Measurements from ENCODE around the gene KNTC1. TPM values are rescaled to one million over a fixed set of nuclear protein-coding genes. Genes with fewer than 3 reads are reported as not detected.
A peak's percentile ranks its signal among the peaks of the same experiment; 100 is the strongest.

KNTC1 gene
- total and polyA plus RNA-seq, 2 of the 13 experiments (the other 11 are each of a cell fraction or from before 2014, with no cell fraction given) = 45.1 to 57.6 TPM

- peak overlapping the region; percentile 91 for H3K4me2 ChIP-seq (ENCODE audit: low read depth, low read length)
- intact Hi-C loops (cut with micrococcal nuclease; ENCODE audit: unreplicated experiment) = loop anchor here (10.0 kb wide), 1 partner anchor 231 kb away; the partner anchor contains the start of gene DENR
- H3K4me3 ChIP-seq (replicated peaks in 1 of 3; ENCODE audit: insufficient read depth in 1 of 3, low read depth in 2 of 3, low read length in 3 of 3) = peak overlapping the region; percentile 53 to 95 (median 68)
- H3K79me2 ChIP-seq (ENCODE audit: insufficient read depth, low read length) = peaks cover 92% of the 10 kb centered on the region
- peak overlapping the region; percentile 74 for H3K9ac ChIP-seq (ENCODE audit: insufficient read depth, low read depth, low read length)
- DNase-seq (ENCODE audit: low spot score) (no peak), ATAC-seq (no peak), FAIRE-seq (no peak)
- in situ Hi-C loops (cut with HindIII; ENCODE audit: extremely low pct_ligation_motif_present, low pct_unique_long_range_greater_than_20kb) = no loop called here
- no peaks in the 10 kb centered on the region; a peak in 1 of 5 replicates for H3K27me3 ChIP-seq (ENCODE audit: control insufficient read depth in 1 of 2, insufficient read depth in 2 of 2, low read length in 2 of 2)
- ChIA-PET POLR2A (interaction anchor here (1.0 to 2.5 kb wide), 3 partner anchors 9 to 23 kb away, joined by 3 to 16 read pairs (median 5); partner anchors contain the start of gene ZCCHC8), CTCF (ENCODE audit: low intra/inter-chr PET ratio, low total read pairs) (no interaction called here)
- BruUV-seq (replicated peaks) = no TSS peak
- H3K4me1 ChIP-seq (ENCODE audit: insufficient read depth, low read length) = peaks cover 44% of the 10 kb centered on the region
- H4K20me1 ChIP-seq (ENCODE audit: insufficient read depth, low read length) = peaks cover 56% of the 10 kb centered on the region
- H3K36me3 ChIP-seq (replicated peaks in 1 of 2; ENCODE audit: control insufficient read depth in 1 of 2, insufficient read depth in 2 of 2, low read length in 2 of 2) = peaks cover 5 to 35% of the 10 kb centered on the region in 2 experiments
- TF ChIP-seq RBFOX2 (IDR thresholded peaks at IDR 0.05; ENCODE audit: low read depth, low read length) = peak; percentile 57; the same call in 1 of the 2 replicates
- no peak for TF ChIP-seq ZNF543 (CRISPR knock-in tag; IDR thresholded peaks at IDR 0.05)
- no peak for TF ChIP-seq TBP (CRISPR knock-in tag; IDR thresholded peaks at IDR 0.05)
- H2AFZ ChIP-seq (ENCODE audit: low read length) = no peak overlapping the region
- peak overlapping the region; percentile 28 for H3K27ac ChIP-seq (ENCODE audit: extremely low read length, insufficient read depth, low read length)
- H3K9me3 ChIP-seq (ENCODE audit: low read length) = no peaks in the 10 kb centered on the region
- 8% methylated on average over 8 of the region's 8 CpGs for WGBS (ENCODE audit: low lambda C conversion rate)
Observed at GRCh38 chr12:122523846-122524718, 3.0 kb upstream of the KNTC1 start.

GRCh38 chr12:122527478-122527944 is 462 bp downstream of the KNTC1 start:
- under 1% methylated on average over 21 of the region's 21 CpGs for WGBS (ENCODE audit: low lambda C conversion rate)
- peak overlapping the region; percentile 73 for H2AFZ ChIP-seq (ENCODE audit: low read length)
- DNase-seq (ENCODE audit: low spot score) = no peak
- peak; percentile 14; the same call in 1 of the 2 replicates for TF ChIP-seq NKX3-1 (CRISPR knock-in tag; IDR thresholded peaks at IDR 0.05)
- 0 out of 2 replicates have a peak, but pooled peaks have one; percentile 3 for TF ChIP-seq ZBTB34 (CRISPR knock-in tag; IDR thresholded peaks at IDR 0.05)
- 0 out of 2 replicates have a peak, but pooled peaks have one; percentile 16 for TF ChIP-seq ZNF251 (CRISPR knock-in tag; IDR thresholded peaks at IDR 0.05)
- TF ChIP-seq HNF4A (CRISPR knock-in tag; IDR thresholded peaks at IDR 0.05) = no peak
- TF ChIP-seq ZNF354B (CRISPR knock-in tag; IDR thresholded peaks at IDR 0.05) = 0 out of 2 replicates have a peak, but pooled peaks have one; percentile 38
- no peak for TF ChIP-seq MTA1 (CRISPR knock-in tag; IDR thresholded peaks at IDR 0.05; ENCODE audit: borderline replicate concordance)
- peak; percentile 27; the same call in 1 of the 2 replicates for TF ChIP-seq TOPORS (CRISPR knock-in tag; IDR thresholded peaks at IDR 0.05)
- 0 out of 2 replicates have a peak, but pooled peaks have one; percentile 3 for TF ChIP-seq ZNF691 (CRISPR knock-in tag; IDR thresholded peaks at IDR 0.05; ENCODE audit: borderline replicate concordance, low read depth)
- TF ChIP-seq ZNF383 (CRISPR knock-in tag; IDR thresholded peaks at IDR 0.05; ENCODE audit: borderline replicate concordance) = 0 out of 2 replicates have a peak, but pooled peaks have one; percentile 14
- TF ChIP-seq YEATS4 (CRISPR knock-in tag; IDR thresholded peaks at IDR 0.05; ENCODE audit: borderline replicate concordance) = no peak
- peak; percentile 5; the same call in 1 of the 2 replicates for TF ChIP-seq KDM5A (IDR thresholded peaks at IDR 0.05; ENCODE audit: borderline replicate concordance, low read length)

More at GRCh38 chr12:122527478-122527944, 462 bp downstream of the KNTC1 start:
- peaks cover 71% of the 10 kb centered on the region for H3K79me2 ChIP-seq (ENCODE audit: insufficient read depth, low read length)
- H4K20me1 ChIP-seq (ENCODE audit: insufficient read depth, low read length) = peaks cover 30% of the 10 kb centered on the region
- H3K4me3 ChIP-seq (replicated peaks in 1 of 3; ENCODE audit: insufficient read depth in 1 of 3, low read depth in 2 of 3, low read length in 3 of 3) = peak overlapping the region; percentile 49 to 79 (median 75)
- H3K4me1 ChIP-seq (ENCODE audit: insufficient read depth, low read length) = peaks cover 25% of the 10 kb centered on the region
- ATAC-seq (peak; percentile 6; the same call in 1 of the 3 replicates), FAIRE-seq (no peak)
- no peaks in the 10 kb centered on the region; a peak in 1 of 5 replicates for H3K27me3 ChIP-seq (ENCODE audit: control insufficient read depth in 1 of 2, insufficient read depth in 2 of 2, low read length in 2 of 2)
- H3K27ac ChIP-seq (ENCODE audit: extremely low read length, insufficient read depth, low read length) = peak overlapping the region; percentile 100
- in situ Hi-C loops (cut with HindIII; ENCODE audit: extremely low pct_ligation_motif_present, low pct_unique_long_range_greater_than_20kb) (no loop called here), intact Hi-C loops (cut with micrococcal nuclease; ENCODE audit: unreplicated experiment) (loop anchor here (10.0 kb wide), 1 partner anchor 227 kb away; the partner anchor contains the start of gene DENR)
- H3K9ac ChIP-seq (ENCODE audit: insufficient read depth, low read depth, low read length) = peak overlapping the region; percentile 99
- H3K4me2 ChIP-seq (ENCODE audit: low read depth, low read length) = peak overlapping the region; percentile 96
- POLR2A ChIA-PET = interaction anchor here (0.9 to 2.7 kb wide), 13 partner anchors 14 to 244 kb away, joined by 3 to 43 read pairs (median 5); partner anchors contain the start of genes DENR and ZCCHC8
- CTCF ChIA-PET (ENCODE audit: low intra/inter-chr PET ratio, low total read pairs) = no interaction called here
- BruUV-seq (replicated peaks) = TSS peak; percentile 88
- H3K36me3 ChIP-seq (replicated peaks in 1 of 2; ENCODE audit: control insufficient read depth in 1 of 2, insufficient read depth in 2 of 2, low read length in 2 of 2) = peaks cover 0 to 15% of the 10 kb centered on the region in 2 experiments; a peak in 4 of 5 replicates
- H3K9me3 ChIP-seq (ENCODE audit: low read length) = no peaks in the 10 kb centered on the region

All from HepG2 (cell line).